Amniotic stem cell (primary cell): ENCODE data around the gene LMF2.
A peak's percentile ranks its signal among the peaks of the same experiment; 100 is the strongest.

ENCODE experiments used
- DNase-seq: peaks from one replicate; lab custom pipeline; 2025; lab: John Stamatoyannopoulos, UW

LMF2 gene

GRCh38 chr22:50507421-50507990, at the start of gene LMF2:
LMF2 (minus strand) TSS chr22:50507702; CDS start chr22:50507675, 27 bp downstream.
- no peak for DNase-seq

DNA sequence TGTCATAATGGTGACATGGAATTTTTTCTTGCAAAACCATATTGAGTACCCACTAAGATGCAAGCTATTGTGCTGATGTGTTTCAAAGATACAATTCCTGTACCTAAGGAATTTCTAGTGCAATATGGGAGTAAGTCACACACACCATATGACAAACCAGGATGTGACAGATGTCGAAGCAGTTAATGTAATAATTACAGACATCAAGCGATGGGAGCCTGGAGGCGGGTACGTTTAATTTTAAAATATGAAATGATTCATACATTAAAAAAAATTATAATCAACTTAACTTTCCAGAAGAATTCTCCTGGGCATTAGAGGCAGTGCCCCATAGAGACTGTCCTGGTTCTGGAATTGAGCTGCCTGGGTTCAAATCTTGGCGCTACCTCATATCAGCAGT, 49.2 kb upstream of the LMF2 start:
- DNase-seq = no peak

DNA sequence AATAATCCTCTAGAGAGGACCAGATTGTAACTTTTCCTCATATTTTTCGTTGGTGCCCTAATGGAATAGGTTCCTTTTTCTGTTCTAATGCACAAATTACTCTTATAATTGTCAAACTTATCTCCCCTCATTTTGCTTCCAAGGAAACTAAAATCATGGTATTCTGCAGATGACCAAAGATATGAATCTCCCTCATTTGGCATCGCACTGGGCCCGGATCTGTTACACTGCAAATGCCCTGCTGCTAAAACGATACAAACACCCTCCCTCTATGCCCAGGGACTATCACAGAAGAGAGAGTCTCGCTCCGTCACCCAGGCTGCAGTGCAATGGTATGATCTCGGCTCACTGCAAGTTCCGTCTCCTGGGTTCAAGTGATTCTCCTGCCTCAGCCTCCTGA, 45.8 kb upstream of the LMF2 start:
- no peak for DNase-seq

DNA sequence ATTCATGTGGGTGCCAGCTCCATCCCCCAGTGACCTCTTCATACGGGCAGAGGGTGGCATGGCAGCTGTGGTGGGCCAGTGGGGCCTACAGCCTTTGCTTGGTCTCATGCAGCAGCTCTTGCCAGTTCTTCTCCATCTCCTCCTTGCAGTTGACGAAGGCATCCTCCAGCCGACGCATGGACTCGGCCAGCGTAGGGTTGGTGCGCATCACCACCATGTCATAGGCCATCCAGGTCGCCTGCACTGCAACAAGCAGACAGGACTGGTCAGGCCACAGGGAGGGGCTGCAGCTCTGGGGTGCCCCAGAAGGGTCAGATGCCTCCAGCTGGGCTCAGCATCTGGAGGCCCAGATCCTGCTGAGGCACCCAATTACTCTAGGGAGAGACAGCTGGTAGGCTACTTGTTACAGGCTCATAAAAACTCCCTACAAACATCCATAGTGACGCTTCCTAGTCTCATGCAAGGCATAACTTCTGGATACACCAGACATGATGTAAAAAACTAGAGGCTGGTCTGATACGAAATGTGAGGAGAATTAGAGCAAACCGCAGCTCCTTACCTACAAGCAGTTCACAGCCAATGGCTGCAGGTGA, 43.8 kb upstream of the LMF2 start:
- DNase-seq = no peak

DNA sequence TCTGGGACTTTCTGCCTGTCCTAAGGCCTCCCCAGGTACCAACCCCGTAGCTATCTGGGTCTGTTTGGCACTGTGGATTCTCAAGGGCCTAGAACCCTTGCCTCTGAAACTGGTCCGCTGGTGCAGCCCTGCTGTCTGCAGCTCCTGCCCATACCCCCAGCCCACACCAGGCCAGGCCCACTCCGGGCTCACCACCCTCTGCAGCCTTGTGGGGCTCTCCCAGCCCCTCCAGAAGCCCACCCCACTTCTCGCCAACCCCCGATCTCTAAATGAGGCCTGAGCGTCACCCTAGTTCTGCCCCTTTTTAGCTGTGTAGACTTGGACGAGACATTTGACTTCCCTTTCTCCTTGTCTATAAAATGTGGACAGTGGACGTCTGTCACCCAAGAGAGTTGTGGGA, 42.9 kb upstream of the LMF2 start:
- no peak for DNase-seq

- no peak for DNase-seq
Measured at GRCh38 chr22:50548921-50549790, 41.7 kb upstream of the LMF2 start.

DNA sequence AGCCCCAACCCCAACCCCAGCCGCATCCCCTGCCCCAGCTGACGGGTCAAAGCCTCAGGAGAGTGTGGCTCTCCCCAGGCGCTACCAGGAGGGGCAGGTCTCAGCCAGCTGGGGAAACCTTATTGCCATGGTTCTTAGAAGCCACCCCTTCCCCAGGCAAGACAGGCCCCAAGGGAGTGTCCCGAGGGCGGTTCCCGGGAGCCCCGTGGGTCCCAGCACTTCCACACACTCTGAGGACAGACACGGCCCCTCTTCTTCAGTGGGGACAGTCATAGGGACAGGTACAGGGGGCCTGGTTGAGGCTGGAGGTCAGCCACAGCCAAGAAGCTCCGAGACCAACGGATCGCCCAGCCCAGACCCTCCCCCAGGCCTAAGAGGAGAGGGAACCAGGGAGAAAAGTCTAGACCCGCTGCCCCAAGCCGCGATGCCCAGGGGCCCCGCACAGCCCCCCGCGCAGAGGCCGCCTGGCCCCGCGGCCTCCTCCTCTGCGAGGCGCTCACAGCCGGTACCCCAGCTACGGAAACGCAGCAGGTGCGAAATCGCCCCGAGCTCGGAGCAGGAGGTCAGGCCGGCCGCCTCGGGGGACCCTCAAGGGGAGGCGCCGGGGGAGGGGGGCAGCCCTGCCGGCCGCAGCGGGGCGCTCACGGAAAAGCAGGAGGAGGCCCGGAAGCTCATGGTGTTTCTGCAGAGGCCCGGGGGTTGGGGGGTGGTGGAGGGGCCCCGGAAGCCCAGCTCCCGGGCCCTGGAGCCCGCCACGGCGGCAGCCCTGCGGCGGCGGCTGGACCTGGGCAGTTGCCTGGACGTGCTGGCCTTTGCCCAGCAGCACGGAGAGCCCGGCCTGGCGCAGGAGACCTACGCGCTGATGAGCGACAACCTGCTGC, 40.8 kb upstream of the LMF2 start:
- DNase-seq = no peak

DNA sequence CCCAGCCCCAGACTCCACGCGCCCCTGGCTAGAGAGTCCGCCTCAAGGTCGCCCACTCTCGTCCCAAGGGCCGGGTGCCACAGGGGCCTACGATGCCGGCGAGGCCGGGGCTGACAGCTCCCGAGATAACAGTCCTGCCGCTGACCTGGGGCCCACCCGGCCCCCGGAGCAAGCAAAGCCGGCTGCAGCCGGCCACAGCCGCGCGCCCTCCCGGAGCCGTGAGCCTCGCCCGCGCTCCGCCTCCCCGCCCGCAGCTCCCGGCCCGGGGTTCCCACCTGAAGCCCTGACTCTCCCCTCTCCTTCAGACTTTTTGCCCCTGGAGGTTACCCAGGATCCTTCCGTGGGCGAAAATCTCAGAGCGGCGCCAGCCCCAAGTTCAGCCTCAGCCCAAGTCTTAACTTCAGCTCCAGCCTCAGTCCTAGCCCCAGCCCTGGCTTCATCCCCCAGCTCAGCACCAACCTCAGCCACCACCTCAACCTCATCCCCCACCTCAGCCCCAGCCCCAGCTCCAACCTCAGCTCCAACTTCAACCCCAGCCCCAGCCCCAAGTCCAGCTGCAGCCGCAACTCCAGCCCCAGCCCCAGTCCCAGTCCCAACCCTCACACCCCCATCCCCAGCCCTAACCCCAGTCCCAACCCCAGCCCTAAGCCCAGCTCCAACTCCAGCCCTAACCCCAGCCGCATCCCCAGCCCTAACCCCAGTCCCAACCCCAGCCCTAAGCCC, 39.9 kb upstream of the LMF2 start:
- no peak for DNase-seq

DNA sequence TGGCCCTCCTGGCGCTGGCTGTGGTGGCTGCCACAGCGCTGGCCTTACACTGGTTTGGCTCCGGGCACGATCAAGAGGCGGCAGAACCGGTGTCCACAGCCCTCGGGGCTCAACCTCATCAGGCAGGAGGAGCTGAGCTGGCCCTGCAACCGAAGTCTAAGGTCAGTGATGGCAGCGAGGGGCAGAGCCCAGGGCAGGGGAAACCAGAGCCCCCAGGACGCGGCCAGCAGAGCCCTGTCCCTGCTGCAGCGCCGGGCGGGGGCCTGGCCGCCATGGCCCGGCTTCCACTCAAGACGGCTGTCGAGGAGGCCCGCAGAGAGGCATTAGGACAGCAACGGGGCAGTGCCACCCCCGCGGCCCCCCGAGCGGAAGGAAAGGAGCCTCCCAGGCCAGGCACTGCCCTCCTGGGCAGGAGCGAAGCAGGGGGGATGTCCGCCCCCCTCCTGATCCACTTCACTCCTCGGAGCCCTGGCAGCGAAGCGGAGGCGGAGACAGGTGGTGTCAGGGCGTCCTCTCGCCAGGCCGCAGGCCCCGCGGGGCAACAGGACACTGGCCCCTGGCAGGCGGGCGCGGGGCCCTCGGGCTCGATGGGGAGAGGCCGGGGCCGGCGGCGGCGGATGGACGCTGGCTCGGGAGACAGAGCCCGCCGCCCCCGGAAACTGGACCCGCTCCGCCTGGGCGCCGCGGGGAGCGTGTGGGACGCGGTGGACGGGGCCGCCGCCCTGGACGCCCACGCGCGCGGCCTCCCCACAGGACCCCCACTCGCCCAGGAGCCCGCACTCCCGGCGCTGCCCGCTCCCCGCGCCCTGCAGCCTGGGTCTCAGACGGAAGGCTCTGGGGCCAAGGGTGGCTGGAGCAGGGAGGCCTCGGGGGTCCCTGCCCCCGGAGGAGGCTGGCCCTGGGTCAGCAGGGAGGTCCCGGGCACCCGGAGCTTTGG, 39.1 kb upstream of the LMF2 start:
- no peak for DNase-seq

- DNase-seq = no peak
Measured at GRCh38 chr22:50545522-50546325, 38.2 kb upstream of the LMF2 start, which contains the start of gene KLHDC7B. KLHDC7B (plus strand) TSS chr22:50545899; CDS start chr22:50546244, 345 bp downstream.

- no peak for DNase-seq
Measured at GRCh38 chr22:50544746-50545253, 37.3 kb upstream of the LMF2 start.

DNA sequence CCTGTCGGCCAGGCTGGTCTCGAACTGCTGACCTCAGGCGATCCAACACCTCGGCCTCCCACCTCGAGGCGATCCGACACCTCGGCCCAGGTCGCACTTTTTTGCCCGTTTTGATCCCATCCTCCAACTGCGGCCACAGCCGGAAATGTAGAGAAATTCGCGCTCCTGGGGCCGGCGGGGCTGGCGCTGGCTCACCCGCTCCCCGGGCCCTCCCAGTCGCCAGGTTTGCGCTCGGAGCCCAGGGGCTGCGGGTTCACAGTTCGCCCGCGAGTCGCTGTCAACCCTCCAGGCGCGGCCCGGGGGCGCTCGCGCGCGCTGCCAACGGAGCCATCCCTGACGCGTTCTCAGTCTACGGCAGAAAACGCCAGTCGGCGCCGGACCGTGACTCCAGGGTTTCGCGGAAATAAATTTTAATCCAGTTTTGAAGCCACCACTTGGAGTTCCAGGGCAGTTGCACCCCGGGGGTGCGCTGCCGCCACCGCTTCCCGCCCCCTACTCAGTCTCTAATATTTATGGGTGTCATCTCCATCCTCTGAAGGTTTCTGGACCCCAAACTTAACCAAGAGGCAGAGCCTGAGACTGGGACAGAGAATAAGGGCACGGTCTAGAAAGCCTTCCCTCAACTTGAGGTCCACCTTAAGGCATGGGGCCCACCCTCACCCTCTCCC, 36.7 kb upstream of the LMF2 start:
- no peak for DNase-seq

DNA sequence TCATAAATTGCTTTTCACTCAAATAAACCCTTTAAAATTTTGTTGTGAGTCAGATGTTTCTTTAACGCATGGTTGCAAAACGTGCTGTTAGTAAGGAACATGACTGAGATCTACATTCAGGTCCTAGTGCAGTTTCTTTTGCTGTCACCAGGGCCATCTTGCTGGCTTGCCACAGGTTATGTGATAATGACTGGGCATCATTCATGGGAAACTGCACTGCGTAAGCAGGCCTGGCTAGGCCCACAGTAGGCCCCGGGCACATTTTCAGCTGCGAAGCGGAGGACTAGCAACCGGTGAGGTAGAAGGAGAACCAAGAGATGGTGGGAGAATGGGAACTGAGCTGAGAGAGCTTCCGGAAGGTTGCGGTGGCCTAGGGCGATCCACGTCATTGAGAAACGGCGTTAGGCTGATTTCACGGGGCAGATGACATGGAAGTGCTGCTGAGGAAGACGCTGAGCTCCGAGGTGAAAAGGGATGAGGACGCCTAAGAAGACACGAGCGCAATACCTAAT, 35.0 kb upstream of the LMF2 start:
- DNase-seq = no peak

DNA sequence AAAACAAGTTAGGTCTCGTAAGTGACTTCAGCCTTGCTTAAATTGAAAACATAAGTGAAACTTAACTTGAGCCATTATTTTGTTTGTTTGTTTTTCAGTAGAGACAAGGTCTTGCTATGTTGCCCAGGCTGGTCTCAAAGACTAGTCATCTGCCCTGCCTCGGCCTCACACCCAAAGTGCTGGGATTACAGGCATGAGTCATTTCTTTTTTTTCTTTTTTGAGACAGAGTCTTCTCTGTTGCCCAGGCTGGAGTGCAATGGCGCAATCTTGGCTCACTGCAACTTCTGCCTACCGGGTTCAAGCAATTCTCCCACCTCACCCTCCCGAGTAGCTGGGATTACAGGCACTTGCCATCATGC, 34.1 kb upstream of the LMF2 start:
- DNase-seq = peak; percentile 38

DNA sequence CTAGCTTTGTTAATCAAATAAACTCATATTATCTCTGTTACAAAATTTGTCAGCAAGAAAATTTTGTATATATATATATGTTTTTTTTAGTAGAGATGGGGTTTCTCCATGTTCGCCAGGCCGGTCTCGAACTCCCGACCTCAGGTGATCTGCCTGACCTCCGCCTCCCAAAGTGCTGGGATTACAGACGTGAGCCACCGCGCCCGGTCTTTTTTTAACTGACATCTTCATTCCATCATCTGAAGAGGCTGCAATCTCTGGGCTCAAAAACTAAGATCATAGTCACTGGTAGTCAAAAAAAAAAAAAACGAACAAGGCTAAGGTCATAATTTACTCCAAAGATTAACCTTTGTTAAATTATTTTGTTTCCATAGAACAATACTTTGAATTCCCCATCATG, 32.9 kb upstream of the LMF2 start:
- no peak for DNase-seq

GRCh38 chr22:50537765-50538164, 30.3 kb upstream of the LMF2 start:
- no peak for DNase-seq

DNA sequence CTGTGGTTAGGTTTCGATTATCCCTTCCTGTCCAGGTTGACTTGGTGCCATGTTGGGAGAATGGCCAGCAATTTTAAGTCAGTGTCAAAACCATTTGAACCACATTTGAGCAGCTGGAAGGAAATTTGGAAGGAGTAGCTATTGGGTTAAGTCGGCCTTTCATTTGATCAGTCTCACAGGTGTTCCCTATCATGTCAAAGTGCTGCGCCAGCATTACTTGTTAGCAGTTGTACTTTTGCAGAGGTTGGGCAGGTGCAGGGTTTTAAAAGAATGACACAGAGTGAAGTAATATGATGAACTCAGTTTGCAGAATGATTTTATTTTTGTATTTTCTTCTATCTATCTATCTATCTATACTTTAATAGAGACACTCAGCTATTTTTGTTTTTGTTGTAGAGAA, 28.7 kb upstream of the LMF2 start:
- no peak for DNase-seq

DNA sequence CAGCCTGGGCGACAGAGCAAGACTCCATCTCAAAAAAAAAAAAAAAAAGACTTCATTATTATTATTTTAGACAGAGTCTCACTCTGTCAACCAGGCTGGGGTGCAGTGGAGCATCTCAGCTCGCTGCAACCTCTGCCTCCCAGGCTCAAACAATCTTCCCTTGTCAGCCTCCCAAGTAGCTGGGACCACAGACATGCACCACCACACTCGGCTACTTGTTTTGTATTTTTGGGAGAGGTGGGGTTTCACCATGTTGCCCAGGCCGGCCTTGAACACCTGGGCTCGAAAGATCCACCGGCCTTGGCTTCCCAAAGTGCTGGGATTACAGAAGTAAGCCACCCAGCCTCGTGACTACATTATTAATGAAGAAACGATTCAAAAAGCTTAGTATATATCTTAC, 27.6 kb upstream of the LMF2 start:
- no peak for DNase-seq
